Vagina (tissue), 2 donors: Measurements from ENCODE around the gene DCHS1.

Experiments
- POLR2A ChIP-seq, 2 donors: fragments of 450-650 bp; IDR thresholded peaks; one replicate each; pipeline ENCODE4 v1.6.1; 2017; ENCODE audit warnings: antibody characterized with exemption in 2 of 2, mild to moderate bottlenecking in 2 of 2, moderate library complexity in 2 of 2
- TF ChIP-seq, protein P1 (sequence below), 3 experiments: fragments of 450-650 bp in 2 of 3; fragments of 200-600 bp in 1 of 3; sonication (generic) in 1 of 3; IDR thresholded peaks; one replicate each; pipeline ENCODE4 v1.5.1; 2017 to 2019; ENCODE audit warnings: antibody characterized with exemption in 3 of 3, mild to moderate bottlenecking in 2 of 3, moderate library complexity in 2 of 3

DNA sequence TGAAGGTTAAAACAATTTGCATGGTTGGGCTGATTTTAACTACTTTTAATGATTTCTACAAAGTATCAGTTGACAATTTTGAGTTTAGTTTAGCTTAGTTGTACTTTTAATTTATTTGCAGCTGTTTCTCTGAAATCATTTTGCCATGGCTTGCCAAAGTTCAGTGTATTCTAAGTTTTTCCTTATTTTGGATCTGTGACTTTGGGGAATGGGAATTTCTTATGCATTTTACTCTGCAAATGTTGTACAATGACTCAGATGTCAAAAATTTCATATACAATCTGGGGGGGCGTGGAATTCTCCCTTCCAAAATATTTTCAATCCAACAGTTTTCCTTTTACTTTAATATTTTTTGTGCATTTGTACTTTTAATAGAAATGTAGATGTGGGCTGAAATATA, 8.9 kb upstream of the DCHS1 start:
- TF ChIP-seq, protein P1, sequence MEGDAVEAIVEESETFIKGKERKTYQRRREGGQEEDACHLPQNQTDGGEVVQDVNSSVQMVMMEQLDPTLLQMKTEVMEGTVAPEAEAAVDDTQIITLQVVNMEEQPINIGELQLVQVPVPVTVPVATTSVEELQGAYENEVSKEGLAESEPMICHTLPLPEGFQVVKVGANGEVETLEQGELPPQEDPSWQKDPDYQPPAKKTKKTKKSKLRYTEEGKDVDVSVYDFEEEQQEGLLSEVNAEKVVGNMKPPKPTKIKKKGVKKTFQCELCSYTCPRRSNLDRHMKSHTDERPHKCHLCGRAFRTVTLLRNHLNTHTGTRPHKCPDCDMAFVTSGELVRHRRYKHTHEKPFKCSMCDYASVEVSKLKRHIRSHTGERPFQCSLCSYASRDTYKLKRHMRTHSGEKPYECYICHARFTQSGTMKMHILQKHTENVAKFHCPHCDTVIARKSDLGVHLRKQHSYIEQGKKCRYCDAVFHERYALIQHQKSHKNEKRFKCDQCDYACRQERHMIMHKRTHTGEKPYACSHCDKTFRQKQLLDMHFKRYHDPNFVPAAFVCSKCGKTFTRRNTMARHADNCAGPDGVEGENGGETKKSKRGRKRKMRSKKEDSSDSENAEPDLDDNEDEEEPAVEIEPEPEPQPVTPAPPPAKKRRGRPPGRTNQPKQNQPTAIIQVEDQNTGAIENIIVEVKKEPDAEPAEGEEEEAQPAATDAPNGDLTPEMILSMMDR (IDR thresholded peaks at IDR 0.05): no peak
- no peak for TF ChIP-seq POLR2A (IDR thresholded peaks at IDR 0.05)
